Astrocyte (in vitro differentiated cells and primary cell): ENCODE results near the gene GALM. TPM values are rescaled to one million over a fixed set of nuclear protein-coding genes. Genes with fewer than 3 reads are reported as not detected.

ENCODE experiments used
- DNase-seq: peaks from one replicate; pipeline ENCODE4 v3.0.0-alpha.2; 2010; ENCODE audit warnings: low read depth
- FAIRE-seq: peaks from 2 replicates; lab custom pipeline; 2011; peaks lifted over from hg19 to GRCh38; lab: Jason Lieb, UNC
- H2AFZ ChIP-seq: 2 replicates; pipeline ENCODE4 v1.6.0; 2012; ENCODE audit warnings: low read depth, low read length, inconsistent platforms
- H3K27ac ChIP-seq: 2 replicates; pipeline ENCODE4 v1.5.1; 2011; ENCODE audit warnings: low read depth, low read length, inconsistent platforms
- H3K27me3 ChIP-seq: 2 replicates; pipeline ENCODE4 v1.6.0; 2011; ENCODE audit warnings: low read length, inconsistent platforms; ENCODE audit not compliant: insufficient read depth
- H3K36me3 ChIP-seq: 2 replicates; pipeline ENCODE4 v1.5.1; 2011; ENCODE audit warnings: low read length, inconsistent platforms; ENCODE audit not compliant: insufficient read depth
- H3K4me1 ChIP-seq: 2 replicates; pipeline ENCODE4 v1.5.1; 2011; ENCODE audit warnings: low read length, inconsistent platforms; ENCODE audit not compliant: insufficient read depth
- H3K4me2 ChIP-seq: 2 replicates; pipeline ENCODE4 v1.6.0; 2012; ENCODE audit warnings: low read length, inconsistent platforms
- H3K4me3 ChIP-seq: 2 replicates; pipeline ENCODE4 v1.5.1; 2011; ENCODE audit warnings: low read depth, mild to moderate bottlenecking, low read length, inconsistent platforms; ENCODE audit not compliant: insufficient read depth
- H3K79me2 ChIP-seq: 2 replicates; pipeline ENCODE4 v1.6.0; 2012; ENCODE audit warnings: mild to moderate bottlenecking, low read length, inconsistent platforms; ENCODE audit not compliant: insufficient read depth
- H3K9ac ChIP-seq: 2 replicates; pipeline ENCODE4 v1.6.0; 2012; ENCODE audit warnings: mild to moderate bottlenecking, low read length, inconsistent platforms
- H3K9me3 ChIP-seq: 2 replicates; pipeline ENCODE4 v1.5.1; 2012; ENCODE audit warnings: low read depth, mild to moderate bottlenecking, low read length, inconsistent platforms; ENCODE audit not compliant: insufficient read depth
- H4K20me1 ChIP-seq: 2 replicates; pipeline ENCODE4 v1.6.0; 2012; ENCODE audit warnings: low read length, inconsistent platforms; ENCODE audit not compliant: insufficient read depth
- H3K27ac Mint-ChIP-seq: one replicate; pipeline ENCODE4 v1.8.0; 2021; ENCODE audit warnings: mild to moderate bottlenecking, mixed read lengths; ENCODE audit not compliant: unreplicated experiment
- H3K27me3 Mint-ChIP-seq: one replicate; pipeline ENCODE4 v1.8.0; 2021; ENCODE audit warnings: low read depth, mixed read lengths; ENCODE audit not compliant: unreplicated experiment
- H3K36me3 Mint-ChIP-seq: one replicate; pipeline ENCODE4 v1.8.0; 2021; ENCODE audit warnings: low read depth, mixed read lengths; ENCODE audit not compliant: unreplicated experiment
- H3K4me1 Mint-ChIP-seq: one replicate; pipeline ENCODE4 v1.8.0; 2021; ENCODE audit warnings: low read depth, mixed read lengths; ENCODE audit not compliant: unreplicated experiment
- H3K4me3 Mint-ChIP-seq: one replicate; pipeline ENCODE4 v1.8.0; 2021; ENCODE audit warnings: mild to moderate bottlenecking, moderate library complexity, mixed read lengths; ENCODE audit not compliant: unreplicated experiment
- H3K9me3 Mint-ChIP-seq: one replicate; pipeline ENCODE4 v1.8.0; 2021; ENCODE audit warnings: mild to moderate bottlenecking, mixed read lengths; ENCODE audit not compliant: unreplicated experiment
- CTCF ChIP-seq: IDR thresholded peaks from 2 replicates; pipeline ENCODE4 v1.5.1; 2011; ENCODE audit warnings: low read depth, mild to moderate bottlenecking, inconsistent platforms, low read length, moderate library complexity; ENCODE audit not compliant: insufficient read depth
- EZH2 ChIP-seq: IDR thresholded peaks from 2 replicates; pipeline ENCODE4 v1.6.1; 2012; ENCODE audit warnings: mild to moderate bottlenecking, low read length, inconsistent platforms; ENCODE audit not compliant: insufficient read depth
- total RNA-seq: library from RNA; stranded (reverse); gene quantifications from 2 replicates; pipeline ENCODE4 v1.2.1, GENCODE V29; 2021

Gene GALM
- total RNA-seq, 1 donor from 2014 or later, result 9.8 TPM

- no peaks in the 10 kb centered on the region for H3K9me3 ChIP-seq
Measured at GRCh38 chr2:38655441-38655840, 10.5 kb upstream of the GALM start.

GRCh38 chr2:38656866-38657480, 8.9 kb upstream of the GALM start:
- no peak overlapping the region for H3K27ac Mint-ChIP-seq
- no peak overlapping the region for H3K4me3 Mint-ChIP-seq
- Histone ChIP-seq H3K4me2 (no peak overlapping the region), H3K36me3 (no peaks in the 10 kb centered on the region), H4K20me1 (no peaks in the 10 kb centered on the region), H3K9me3 (no peaks in the 10 kb centered on the region), H2AFZ (no peak overlapping the region), H3K4me1 (no peaks in the 10 kb centered on the region), H3K79me2 (no peaks in the 10 kb centered on the region), H3K9ac (no peak overlapping the region), H3K27ac (no peak overlapping the region), H3K4me3 (no peak overlapping the region), H3K27me3 (no peaks in the 10 kb centered on the region)
- H3K9me3 Mint-ChIP-seq, result no peaks in the 10 kb centered on the region
- H3K4me1 Mint-ChIP-seq, result peaks cover 10% of the 10 kb centered on the region
- no peaks in the 10 kb centered on the region for H3K36me3 Mint-ChIP-seq
- no peaks in the 10 kb centered on the region for H3K27me3 Mint-ChIP-seq
- TF ChIP-seq CTCF, result no peak
- no peak for TF ChIP-seq EZH2
- FAIRE-seq (no peak), DNase-seq (no peak)

More at GRCh38 chr2:38655441-38655840, 10.5 kb upstream of the GALM start:
- H4K20me1 ChIP-seq, result no peaks in the 10 kb centered on the region
- no peaks in the 10 kb centered on the region for H3K36me3 ChIP-seq
- no peak for DNase-seq
- no peaks in the 10 kb centered on the region for H3K4me1 ChIP-seq
- no peak overlapping the region for H3K4me2 ChIP-seq
- no peak overlapping the region for H3K4me3 ChIP-seq
- no peak overlapping the region for H2AFZ ChIP-seq
- TF ChIP-seq CTCF (no peak), EZH2 (no peak)
- H3K27me3 ChIP-seq, result peaks cover 2% of the 10 kb centered on the region
- H3K79me2 ChIP-seq, result no peaks in the 10 kb centered on the region
- H3K4me3 Mint-ChIP-seq, result no peak overlapping the region
- H3K9me3 Mint-ChIP-seq, result no peaks in the 10 kb centered on the region
- FAIRE-seq, result no peak
- H3K27me3 Mint-ChIP-seq, result peaks cover under 1% of the 10 kb centered on the region
- H3K4me1 Mint-ChIP-seq, result peaks cover 10% of the 10 kb centered on the region
- H3K9ac ChIP-seq, result no peak overlapping the region
- no peak overlapping the region for H3K27ac ChIP-seq
- H3K27ac Mint-ChIP-seq, result no peak overlapping the region
- H3K36me3 Mint-ChIP-seq, result no peaks in the 10 kb centered on the region

- Mint-ChIP-seq H3K36me3 (no peaks in the 10 kb centered on the region), H3K9me3 (no peaks in the 10 kb centered on the region), H3K27me3 (no peaks in the 10 kb centered on the region), H3K4me1 (peaks cover 7% of the 10 kb centered on the region), H3K27ac (no peak overlapping the region), H3K4me3 (no peak overlapping the region)
- DNase-seq (no peak), FAIRE-seq (no peak)
- Histone ChIP-seq H3K9ac (no peak overlapping the region), H3K79me2 (no peaks in the 10 kb centered on the region), H3K36me3 (no peaks in the 10 kb centered on the region), H3K27ac (no peak overlapping the region), H3K4me2 (no peak overlapping the region), H3K27me3 (no peaks in the 10 kb centered on the region), H3K9me3 (no peaks in the 10 kb centered on the region), H4K20me1 (no peaks in the 10 kb centered on the region), H3K4me3 (no peak overlapping the region), H2AFZ (no peak overlapping the region), H3K4me1 (no peaks in the 10 kb centered on the region)
- no peak for TF ChIP-seq EZH2
- no peak for TF ChIP-seq CTCF
Measured at GRCh38 chr2:38658613-38659012, 7.3 kb upstream of the GALM start.
